Nephron progenitor cell (in vitro differentiated cells): ENCODE data around the gene SHC3.

Source experiments
- DNase-seq: peaks from one replicate; pipeline ENCODE4 v3.0.0; 2021
- H3K27ac Mint-ChIP-seq: 2 replicates; pipeline ENCODE4 v1.8.0; 2021; ENCODE audit warnings: mild to moderate bottlenecking, moderate library complexity, mixed read lengths
- H3K27me3 Mint-ChIP-seq: 2 replicates; pipeline ENCODE4 v1.8.0; 2021; ENCODE audit warnings: mild to moderate bottlenecking, low read depth, mixed read lengths; ENCODE audit not compliant: poor library complexity
- H3K36me3 Mint-ChIP-seq: 2 replicates; pipeline ENCODE4 v1.8.0; 2021; ENCODE audit warnings: low read depth, mixed read lengths
- H3K4me1 Mint-ChIP-seq: 2 replicates; pipeline ENCODE4 v1.8.0; 2021; ENCODE audit warnings: mixed read lengths
- H3K4me3 Mint-ChIP-seq: 2 replicates; pipeline ENCODE4 v1.8.0; 2021; ENCODE audit warnings: mild to moderate bottlenecking, moderate library complexity, mixed read lengths
- H3K9me3 Mint-ChIP-seq: 2 replicates; pipeline ENCODE4 v1.8.0; 2021; ENCODE audit warnings: mild to moderate bottlenecking, moderate library complexity, mixed read lengths
- CTCF ChIP-seq: fragments of 200-600 bp; sonication (generic); IDR thresholded peaks from 2 replicates; pipeline ENCODE4 v1.5.0; 2021; ENCODE audit warnings: antibody characterized with exemption

The SHC3 gene

DNA sequence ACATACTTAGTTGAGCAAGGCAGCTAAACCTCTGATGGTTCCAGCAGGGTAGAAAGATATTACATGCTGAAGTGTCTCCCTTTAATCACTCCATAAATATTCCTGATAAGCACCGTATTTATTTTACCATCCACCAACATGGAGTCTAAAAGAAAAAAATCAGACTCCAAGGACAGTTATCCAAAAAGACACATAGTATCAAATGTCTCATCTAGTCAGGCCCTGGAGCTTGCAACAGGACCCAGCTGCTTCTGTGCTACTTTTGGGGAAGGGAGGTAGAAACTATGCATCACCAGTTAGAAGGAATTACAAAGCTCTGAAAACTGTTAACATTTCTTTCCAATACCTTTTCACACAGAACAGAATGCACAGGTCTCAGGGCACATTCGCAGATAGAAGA is 99.2 kb downstream of the SHC3 start:
- peaks cover 3% of the 10 kb centered on the region for H3K27me3 Mint-ChIP-seq
- no peak overlapping the region for H3K4me3 Mint-ChIP-seq
- no peak for TF ChIP-seq CTCF
- H3K27ac Mint-ChIP-seq = no peak overlapping the region
- DNase-seq = no peak
- H3K9me3 Mint-ChIP-seq = no peaks in the 10 kb centered on the region
- H3K36me3 Mint-ChIP-seq = no peaks in the 10 kb centered on the region
- H3K4me1 Mint-ChIP-seq = peaks cover 27% of the 10 kb centered on the region

- Mint-ChIP-seq H3K9me3 (no peaks in the 10 kb centered on the region), H3K27ac (no peak overlapping the region), H3K36me3 (no peaks in the 10 kb centered on the region), H3K4me1 (peaks cover 27% of the 10 kb centered on the region), H3K4me3 (no peak overlapping the region), H3K27me3 (peaks cover 5% of the 10 kb centered on the region)
- TF ChIP-seq CTCF = no peak
- no peak for DNase-seq
Measured at GRCh38 chr9:89078860-89079259, 99.8 kb downstream of the SHC3 start.

DNA sequence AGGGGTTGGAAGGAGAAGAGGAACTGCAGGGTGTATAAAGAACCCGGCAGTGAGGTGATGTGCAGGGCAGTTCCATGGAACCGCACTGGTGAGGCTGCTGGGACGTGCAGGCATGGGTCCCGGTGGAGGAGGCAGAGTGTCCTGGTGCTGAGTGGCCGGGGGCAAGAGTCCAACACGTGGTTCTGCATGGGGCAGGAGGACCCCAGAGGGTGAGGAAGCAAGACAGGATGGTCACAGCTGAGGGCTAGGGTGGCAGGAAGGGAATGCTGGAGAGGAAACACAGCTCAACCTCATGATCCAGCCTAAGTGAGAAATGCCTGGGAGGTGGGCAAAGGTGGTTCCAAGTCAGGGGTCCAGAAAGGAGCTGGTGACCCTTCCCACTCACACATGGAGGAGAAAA is 100.2 kb downstream of the SHC3 start:
- no peaks in the 10 kb centered on the region for H3K36me3 Mint-ChIP-seq
- peaks cover 27% of the 10 kb centered on the region for H3K4me1 Mint-ChIP-seq
- no peak for DNase-seq
- H3K27ac Mint-ChIP-seq = peak overlapping the region; percentile 59
- no peak for TF ChIP-seq CTCF
- peaks cover 6% of the 10 kb centered on the region for H3K27me3 Mint-ChIP-seq
- H3K4me3 Mint-ChIP-seq = no peak overlapping the region
- H3K9me3 Mint-ChIP-seq = no peaks in the 10 kb centered on the region

DNA sequence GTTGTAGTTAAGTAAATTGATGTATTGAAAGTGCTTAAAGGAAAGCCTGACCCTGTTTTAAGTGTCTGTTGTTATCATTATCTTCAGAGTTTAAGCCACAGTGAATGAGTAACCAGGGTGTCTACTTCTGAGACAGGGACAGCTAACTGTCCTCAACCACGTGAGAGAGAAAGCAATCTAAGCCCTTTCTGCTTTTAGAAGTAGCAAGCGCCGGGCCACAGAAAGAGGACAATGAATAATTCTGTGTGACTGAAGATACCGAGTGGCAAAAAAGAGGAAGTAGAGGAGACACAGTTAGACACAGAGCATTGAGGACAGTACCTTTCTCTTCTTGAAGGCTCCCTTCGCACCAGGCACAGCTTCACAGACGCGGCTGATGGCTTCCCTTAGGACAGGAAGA is 101.1 kb downstream of the SHC3 start:
- Mint-ChIP-seq H3K27ac (peak overlapping the region; percentile 71), H3K4me1 (peaks cover 27% of the 10 kb centered on the region), H3K9me3 (no peaks in the 10 kb centered on the region), H3K4me3 (no peak overlapping the region), H3K36me3 (no peaks in the 10 kb centered on the region), H3K27me3 (peaks cover 6% of the 10 kb centered on the region)
- TF ChIP-seq CTCF = no peak
- DNase-seq = no peak

GRCh38 chr9:89073397-89073796 is 105.2 kb downstream of the SHC3 start:
- DNase-seq = no peak
- Mint-ChIP-seq H3K36me3 (no peaks in the 10 kb centered on the region), H3K4me3 (no peak overlapping the region), H3K4me1 (peaks cover 13% of the 10 kb centered on the region), H3K27ac (no peak overlapping the region), H3K27me3 (peaks cover 5% of the 10 kb centered on the region), H3K9me3 (no peaks in the 10 kb centered on the region)
- no peak for TF ChIP-seq CTCF

DNA sequence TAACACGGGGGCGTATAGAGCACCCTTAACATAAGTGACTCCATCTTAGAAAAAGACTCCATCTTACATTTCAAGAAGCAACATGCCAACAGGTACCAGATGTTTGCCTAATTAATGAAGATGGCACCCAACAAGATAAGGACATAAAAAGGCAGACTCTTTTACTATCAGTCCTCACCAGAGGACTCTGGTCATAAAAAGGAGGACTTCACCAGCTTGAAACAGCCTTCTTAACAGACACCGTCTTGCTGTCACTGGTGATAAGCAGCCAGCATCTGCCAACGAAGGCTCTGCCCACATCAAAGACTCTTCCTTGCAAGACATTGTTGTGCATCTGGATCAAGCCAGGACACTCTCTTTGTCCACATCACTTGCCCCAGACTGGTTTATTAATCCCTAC is 107.0 kb downstream of the SHC3 start:
- Mint-ChIP-seq H3K9me3 (no peaks in the 10 kb centered on the region), H3K27ac (no peak overlapping the region), H3K27me3 (peaks cover 3% of the 10 kb centered on the region), H3K36me3 (no peaks in the 10 kb centered on the region), H3K4me1 (no peaks in the 10 kb centered on the region), H3K4me3 (no peak overlapping the region)
- no peak for DNase-seq
- no peak for TF ChIP-seq CTCF
